ENCODE data around the gene PEX16. TPM values are rescaled to one million over a fixed set of nuclear protein-coding genes. Genes with fewer than 3 reads are reported as not detected.
A peak's percentile ranks its signal among the peaks of the same experiment; 100 is the strongest.

Gene PEX16
- total RNA-seq, 3 donors from 2014 or later (not counting 1 experiment from before 2014, with no cell fraction given), result 61.3 to 75.8 (median 67.6) TPM

DNA sequence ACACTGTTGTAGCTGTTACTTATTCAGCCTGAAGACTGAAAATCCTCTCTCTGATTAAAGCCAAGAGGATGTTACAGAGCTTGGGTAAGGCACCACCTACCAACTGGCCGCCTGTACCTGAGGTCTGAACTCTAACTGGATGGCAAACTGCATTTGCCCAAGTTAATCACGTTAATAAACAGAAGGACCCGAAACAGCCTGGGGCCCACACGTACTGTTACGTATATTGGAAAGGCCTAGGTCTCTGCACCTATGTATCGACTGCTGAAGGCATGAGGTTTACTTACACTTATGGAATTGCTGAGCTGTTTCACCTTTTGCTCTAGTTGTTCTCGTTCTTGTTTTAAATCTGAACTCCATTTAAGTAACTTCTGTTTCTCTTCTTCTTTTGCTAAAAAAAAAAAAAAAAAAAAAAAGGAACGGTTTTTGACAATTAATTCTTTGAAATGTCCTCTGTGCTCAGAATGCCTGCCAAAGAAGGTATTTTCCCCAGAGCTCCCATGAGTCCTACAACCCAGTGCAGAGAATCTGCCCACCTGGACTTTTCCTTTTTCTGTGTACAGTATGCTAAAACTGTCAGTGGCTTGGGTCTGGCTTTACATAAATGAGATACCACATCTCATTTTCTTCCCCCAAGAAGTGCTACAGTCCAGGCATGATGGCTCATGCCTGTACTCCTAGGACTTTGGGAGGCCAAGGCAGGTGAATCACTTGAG lies 17.8 kb upstream of the PEX16 start:
- Mint-ChIP-seq H3K27ac (no peak overlapping the region), H3K9me3 (no peaks in the 10 kb centered on the region), H3K27me3 (ENCODE audit: low read depth in 2 of 2) (no peaks in the 10 kb centered on the region), H3K36me3 (peaks cover 8% of the 10 kb centered on the region), H3K4me3 (no peak overlapping the region), H3K4me1 (peaks cover 11 to 12% of the 10 kb centered on the region in 2 donors)
- 73% methylated on average over 8 of the region's 8 CpGs for WGBS (ENCODE audit: insufficient coverage)
- Histone ChIP-seq H3K9me3 (ENCODE audit: control insufficient read depth, insufficient read depth, low read length) (no peaks in the 10 kb centered on the region), H3K27me3 (ENCODE audit: control insufficient read depth, insufficient read depth, low read length) (no peaks in the 10 kb centered on the region), H3K4me3 (ENCODE audit: low read length) (no peak overlapping the region), H3K4me1 (ENCODE audit: control insufficient read depth, insufficient read depth, low read length) (peaks cover 38% of the 10 kb centered on the region), H3K36me3 (ENCODE audit: control insufficient read depth, insufficient read depth, low read length) (peaks cover 58% of the 10 kb centered on the region), H3K27ac (ENCODE audit: low read length) (peak overlapping the region; percentile 8)
- DNase-seq (no peak), ATAC-seq (no peak)
- intact Hi-C loops (cut with micrococcal nuclease), result no loop called here
- TF ChIP-seq, protein P1, sequence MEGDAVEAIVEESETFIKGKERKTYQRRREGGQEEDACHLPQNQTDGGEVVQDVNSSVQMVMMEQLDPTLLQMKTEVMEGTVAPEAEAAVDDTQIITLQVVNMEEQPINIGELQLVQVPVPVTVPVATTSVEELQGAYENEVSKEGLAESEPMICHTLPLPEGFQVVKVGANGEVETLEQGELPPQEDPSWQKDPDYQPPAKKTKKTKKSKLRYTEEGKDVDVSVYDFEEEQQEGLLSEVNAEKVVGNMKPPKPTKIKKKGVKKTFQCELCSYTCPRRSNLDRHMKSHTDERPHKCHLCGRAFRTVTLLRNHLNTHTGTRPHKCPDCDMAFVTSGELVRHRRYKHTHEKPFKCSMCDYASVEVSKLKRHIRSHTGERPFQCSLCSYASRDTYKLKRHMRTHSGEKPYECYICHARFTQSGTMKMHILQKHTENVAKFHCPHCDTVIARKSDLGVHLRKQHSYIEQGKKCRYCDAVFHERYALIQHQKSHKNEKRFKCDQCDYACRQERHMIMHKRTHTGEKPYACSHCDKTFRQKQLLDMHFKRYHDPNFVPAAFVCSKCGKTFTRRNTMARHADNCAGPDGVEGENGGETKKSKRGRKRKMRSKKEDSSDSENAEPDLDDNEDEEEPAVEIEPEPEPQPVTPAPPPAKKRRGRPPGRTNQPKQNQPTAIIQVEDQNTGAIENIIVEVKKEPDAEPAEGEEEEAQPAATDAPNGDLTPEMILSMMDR (IDR thresholded peaks at IDR 0.05), result no peak

DNA sequence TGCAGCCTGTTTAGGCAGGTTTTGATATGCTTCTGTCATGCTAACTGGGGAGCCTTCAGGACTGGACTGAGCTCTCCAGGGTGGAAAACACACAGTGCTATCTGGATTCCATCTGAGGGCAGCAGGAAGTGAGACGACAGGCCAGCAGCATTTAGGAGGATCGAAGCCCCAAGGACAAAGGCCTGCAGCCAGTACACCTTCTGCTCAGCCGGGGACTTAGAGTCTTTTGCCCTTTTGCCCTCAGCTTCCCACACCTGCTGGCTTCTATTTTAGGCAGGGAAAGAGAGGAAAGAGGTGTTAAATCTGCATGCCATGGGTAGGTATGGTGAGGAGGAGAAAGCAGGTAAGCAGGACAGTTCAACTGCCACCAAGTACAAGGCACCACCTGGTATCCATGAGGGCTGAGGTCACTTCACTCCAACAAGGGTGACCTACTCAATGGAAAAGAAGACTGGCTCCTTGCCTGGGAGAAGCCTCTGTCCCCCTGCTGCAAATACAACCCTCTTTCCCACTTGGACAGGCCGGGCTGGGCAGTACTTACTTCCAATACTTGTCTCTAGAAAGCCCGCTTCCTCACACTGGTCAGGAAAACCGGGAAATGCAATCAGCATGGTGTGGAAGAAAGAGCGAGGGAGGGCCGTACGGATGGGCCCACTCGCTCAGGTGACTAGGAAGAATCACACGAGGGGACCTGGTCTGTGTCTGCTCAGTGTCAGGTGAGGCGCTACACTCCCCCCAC lies 17.1 kb upstream of the PEX16 start:
- ATAC-seq (no peak), DNase-seq (no peak)
- Mint-ChIP-seq H3K27ac (no peak overlapping the region), H3K36me3 (peaks cover 8% of the 10 kb centered on the region), H3K27me3 (ENCODE audit: low read depth in 2 of 2) (no peaks in the 10 kb centered on the region), H3K4me1 (peaks cover 19% of the 10 kb centered on the region in 2 donors), H3K4me3 (no peak overlapping the region), H3K9me3 (no peaks in the 10 kb centered on the region)
- Histone ChIP-seq H3K36me3 (ENCODE audit: control insufficient read depth, insufficient read depth, low read length) (peaks cover 56% of the 10 kb centered on the region), H3K9me3 (ENCODE audit: control insufficient read depth, insufficient read depth, low read length) (no peaks in the 10 kb centered on the region), H3K27ac (ENCODE audit: low read length) (peak overlapping the region; percentile 8), H3K4me1 (ENCODE audit: control insufficient read depth, insufficient read depth, low read length) (peaks cover 46% of the 10 kb centered on the region), H3K4me3 (ENCODE audit: low read length) (no peak overlapping the region), H3K27me3 (ENCODE audit: control insufficient read depth, insufficient read depth, low read length) (no peaks in the 10 kb centered on the region)
- WGBS (ENCODE audit: insufficient coverage), result 95% methylated on average over 12 of the region's 12 CpGs
- intact Hi-C loops (cut with micrococcal nuclease), result no loop called here
- TF ChIP-seq, protein P1 (IDR thresholded peaks at IDR 0.05), result no peak

DNA sequence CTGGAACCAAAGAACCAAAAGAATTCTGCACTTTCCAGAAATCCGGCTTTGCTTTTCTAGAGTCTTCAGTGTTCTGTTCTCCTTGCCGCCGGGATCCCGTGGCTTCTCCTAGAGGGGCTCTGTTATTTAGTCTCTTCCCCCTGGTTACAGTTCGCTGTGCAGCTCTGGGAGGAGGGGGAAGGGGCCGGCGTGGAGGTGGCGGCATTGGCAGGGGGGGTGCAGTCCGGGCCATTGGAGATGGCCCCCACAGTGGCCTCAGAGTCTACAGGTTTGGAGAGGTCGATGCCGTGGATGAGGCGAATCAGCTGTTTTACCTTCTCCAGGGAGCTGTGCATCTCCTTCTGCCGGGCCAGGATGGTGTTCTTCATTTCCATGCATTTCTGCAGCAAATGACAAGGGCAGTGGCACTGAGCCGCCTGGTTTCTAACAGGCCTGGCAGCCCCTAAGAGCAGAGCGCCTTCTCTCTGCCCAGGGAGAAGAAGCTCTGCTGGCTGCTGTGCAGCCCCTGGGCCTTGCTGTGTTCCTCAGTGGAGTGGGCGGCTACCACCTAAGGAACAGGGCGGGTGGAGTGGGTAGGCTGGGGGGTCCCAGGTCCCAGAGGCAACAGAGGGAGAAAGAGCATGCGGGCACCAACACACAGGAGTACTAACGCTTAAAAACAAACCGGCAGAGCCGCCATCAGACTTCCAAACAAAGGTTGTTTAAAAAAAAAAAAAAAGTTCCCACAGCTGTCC lies 16.3 kb upstream of the PEX16 start:
- Histone ChIP-seq H3K9me3 (ENCODE audit: control insufficient read depth, insufficient read depth, low read length) (no peaks in the 10 kb centered on the region), H3K4me3 (ENCODE audit: low read length) (no peak overlapping the region), H3K27ac (ENCODE audit: low read length) (no peak overlapping the region), H3K36me3 (ENCODE audit: control insufficient read depth, insufficient read depth, low read length) (peaks cover 56% of the 10 kb centered on the region), H3K4me1 (ENCODE audit: control insufficient read depth, insufficient read depth, low read length) (peaks cover 53% of the 10 kb centered on the region), H3K27me3 (ENCODE audit: control insufficient read depth, insufficient read depth, low read length) (no peaks in the 10 kb centered on the region)
- Mint-ChIP-seq H3K4me3 (no peak overlapping the region), H3K27ac (no peak overlapping the region), H3K4me1 (peaks cover 22 to 24% of the 10 kb centered on the region in 2 donors), H3K27me3 (ENCODE audit: low read depth in 2 of 2) (no peaks in the 10 kb centered on the region), H3K36me3 (peaks cover 8% of the 10 kb centered on the region), H3K9me3 (no peaks in the 10 kb centered on the region)
- TF ChIP-seq, protein P1 (IDR thresholded peaks at IDR 0.05), result no peak
- no peak for ATAC-seq
- WGBS (ENCODE audit: insufficient coverage), result 93% methylated on average over 21 of the region's 21 CpGs
- intact Hi-C loops (cut with micrococcal nuclease), result no loop called here
- no peak for DNase-seq
